Activated effector memory CD4-positive, alpha-beta T cell treated with anti-CD3 and anti-CD28 coated beads, Interleukin-2, amount 50 U/mL, for 16 hours (primary cell): ENCODE data around the gene IFT27.
"Not testable (repeated sequence)": the region's sequence is repeated elsewhere in the genome, so short reads cannot be mapped to it uniquely, and the experiment has no call there.

Experiments
- DNase-seq: peaks from one replicate; pipeline ENCODE4 v3.0.0-alpha.2; 2020

IFT27 gene

DNA sequence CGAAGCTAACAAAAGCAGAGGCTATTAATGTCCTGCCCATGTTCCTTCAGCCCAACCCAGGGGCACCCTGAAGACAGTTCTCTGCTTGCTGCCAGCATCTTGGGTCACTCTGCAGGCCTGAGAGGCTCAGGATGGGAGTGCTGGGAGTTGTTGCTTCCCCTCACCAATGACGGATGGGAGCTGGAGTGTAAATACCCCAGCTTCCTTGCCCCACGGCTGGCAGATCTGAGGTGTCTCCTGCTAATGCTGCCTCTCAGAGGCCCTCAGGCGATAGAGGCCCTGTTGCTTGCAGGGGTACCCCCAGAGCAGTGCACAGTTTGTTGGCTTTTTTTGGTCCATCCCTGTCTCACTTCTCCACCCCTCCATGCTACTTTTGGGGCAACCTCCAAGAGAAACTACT is 32.9 kb downstream of the IFT27 start:
- no peak for DNase-seq

GRCh38 chr22:36741968-36742367 is 34.0 kb downstream of the IFT27 start:
- no peak for DNase-seq

- DNase-seq: no peak
These were observed 34.6 kb downstream of the IFT27 start for GRCh38 chr22:36741204-36741793.

DNA sequence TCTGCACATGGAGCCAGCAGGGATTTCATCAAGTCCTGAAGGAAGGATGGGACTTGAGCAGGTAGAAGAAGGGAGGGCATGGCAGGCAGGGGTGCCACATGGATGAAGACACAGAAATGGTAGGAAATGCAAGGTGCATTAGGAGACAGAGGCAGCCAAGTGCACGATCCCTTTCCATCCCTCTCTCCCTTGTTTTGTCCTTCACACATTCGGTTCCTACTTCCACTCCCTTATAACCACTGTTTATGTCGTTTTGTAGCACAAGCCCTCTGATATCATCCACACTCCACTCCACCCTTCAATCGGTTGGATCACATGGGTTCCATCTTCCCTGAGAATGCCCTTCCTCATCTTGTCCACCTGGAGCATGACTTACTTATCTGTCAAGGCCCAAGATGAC is 35.2 kb downstream of the IFT27 start:
- no peak for DNase-seq

DNA sequence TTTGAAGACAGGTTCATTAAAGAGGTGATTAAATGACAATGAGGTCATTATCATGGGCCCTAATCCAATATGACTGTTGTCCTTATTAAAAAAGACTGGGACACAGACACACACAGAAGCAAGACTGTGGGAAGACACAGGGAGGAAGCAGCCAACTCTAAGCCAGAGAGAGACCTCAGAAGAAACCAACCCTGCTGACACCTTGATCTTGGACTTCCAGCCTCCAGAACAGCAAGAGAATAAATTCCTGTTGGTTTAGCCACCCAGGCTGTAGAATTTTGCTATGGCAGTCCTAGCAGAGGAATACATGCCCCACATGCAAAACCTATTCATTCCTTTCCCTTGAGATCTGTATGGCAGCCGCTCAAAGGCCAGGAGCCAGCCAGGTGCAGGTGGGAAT is 36.7 kb downstream of the IFT27 start:
- no peak for DNase-seq

DNA sequence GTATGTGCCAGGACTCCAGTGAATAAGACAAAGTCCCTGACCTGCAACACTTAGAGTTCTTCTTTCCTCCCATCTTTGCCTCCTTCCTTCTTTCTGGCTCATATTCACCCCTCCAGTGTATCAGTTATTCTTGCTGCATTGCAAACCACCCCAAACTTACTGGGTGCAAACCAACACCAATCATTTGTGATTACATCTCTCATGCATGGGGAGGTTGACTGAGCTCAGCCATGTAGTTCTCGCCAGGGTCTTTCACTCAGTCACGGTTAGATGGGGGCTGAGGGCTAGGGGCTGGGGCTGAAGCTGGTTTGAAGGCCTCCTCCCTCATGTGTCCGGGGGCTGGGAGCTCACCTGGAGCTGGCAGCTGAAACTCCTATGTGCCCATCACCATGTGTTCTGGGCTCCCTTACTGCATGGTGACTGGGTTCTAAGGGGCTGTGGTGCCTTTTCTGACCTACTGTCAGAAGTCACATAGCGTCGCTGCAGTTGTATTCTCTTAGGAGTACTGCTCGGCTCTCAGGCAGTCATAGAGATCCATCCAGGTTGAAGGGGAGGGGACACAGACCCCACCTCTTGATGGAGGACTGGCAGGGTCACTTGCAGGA is 37.4 kb downstream of the IFT27 start:
- no peak for DNase-seq

- no peak for DNase-seq
These were observed 38.1 kb downstream of the IFT27 start for GRCh38 chr22:36737776-36738175.

GRCh38 chr22:36736701-36737320 is 39.1 kb downstream of the IFT27 start:
- DNase-seq: no peak

DNA sequence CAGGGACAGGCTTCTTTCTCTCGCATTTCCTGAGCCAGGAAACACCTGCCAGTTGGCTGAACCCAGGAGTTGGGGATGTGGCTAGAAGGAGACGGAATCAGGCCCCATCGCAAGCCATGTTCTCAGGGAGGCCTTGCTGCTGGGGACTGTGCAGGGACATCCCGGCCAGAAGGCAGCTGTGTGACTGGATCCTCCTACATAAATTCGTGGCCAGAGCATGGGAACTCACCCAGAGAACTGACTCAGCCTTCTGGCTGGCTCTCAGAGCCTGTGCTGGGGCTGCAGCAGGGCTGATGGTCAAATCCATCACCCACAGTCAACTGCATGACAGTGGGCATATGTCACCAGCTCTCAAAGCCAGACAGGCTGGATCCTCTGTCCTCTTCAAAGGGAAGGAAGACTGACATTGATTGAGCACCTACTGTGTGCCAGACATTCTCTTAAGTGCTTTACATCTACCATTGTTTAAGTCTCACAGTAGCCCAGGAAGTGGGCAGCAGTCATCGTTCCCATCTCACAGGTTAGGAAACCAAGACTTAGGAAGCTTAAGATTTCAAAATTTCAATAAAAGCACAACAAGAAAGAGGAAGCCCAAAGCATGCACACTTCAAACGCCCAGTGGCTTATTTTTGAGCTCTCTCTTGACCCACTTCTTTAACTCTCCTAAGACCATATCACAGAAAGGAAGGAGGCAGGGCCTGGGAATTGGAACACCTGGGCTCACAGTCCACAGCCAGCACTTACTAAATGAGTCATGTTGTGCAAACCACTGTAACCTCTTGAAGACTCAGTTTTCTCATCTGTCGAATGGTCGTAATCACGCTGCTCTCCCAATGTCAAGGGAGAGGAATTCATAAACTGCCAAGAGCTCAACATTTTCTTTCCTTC is 41.5 kb downstream of the IFT27 start:
- no peak for DNase-seq

DNA sequence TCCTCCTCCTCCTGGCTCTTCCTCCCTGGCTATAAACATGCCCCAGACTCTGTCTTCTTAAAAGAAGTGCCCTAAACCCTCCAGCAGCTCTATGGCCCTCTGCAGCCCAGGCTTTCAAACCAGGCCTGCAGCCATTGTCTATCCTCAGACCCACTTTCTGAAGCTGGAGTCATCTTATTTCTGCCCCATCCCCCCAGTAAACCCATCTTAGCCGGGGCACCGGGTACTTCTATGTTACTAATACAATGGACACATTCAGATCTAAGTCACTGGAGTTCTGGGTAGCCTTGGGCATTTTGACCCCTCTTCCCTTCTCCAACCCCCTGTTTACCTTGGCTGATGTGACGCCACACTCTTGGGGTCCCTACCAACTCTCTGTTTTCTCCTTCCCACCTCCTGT is 42.6 kb downstream of the IFT27 start:
- no peak for DNase-seq

DNA sequence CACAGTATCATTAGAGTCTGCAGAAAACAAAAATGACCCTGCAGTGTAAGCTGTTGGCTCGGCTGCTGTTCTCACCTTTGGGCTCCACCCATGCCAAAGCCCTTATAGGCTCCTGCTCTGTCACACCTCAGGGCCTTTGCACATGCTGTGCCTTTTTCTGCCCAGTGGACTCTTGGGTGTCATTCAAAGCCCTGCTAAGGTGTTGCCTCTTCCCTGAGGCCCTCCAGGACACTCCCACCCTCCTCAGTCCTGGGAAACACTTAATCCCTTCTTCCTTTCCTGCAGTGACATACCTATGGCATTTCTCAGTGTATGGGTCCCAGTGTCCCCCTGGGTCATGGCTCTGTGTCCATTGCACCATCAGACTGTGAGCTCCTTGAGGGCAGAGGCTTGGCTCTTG is 43.3 kb downstream of the IFT27 start:
- DNase-seq: no peak

DNA sequence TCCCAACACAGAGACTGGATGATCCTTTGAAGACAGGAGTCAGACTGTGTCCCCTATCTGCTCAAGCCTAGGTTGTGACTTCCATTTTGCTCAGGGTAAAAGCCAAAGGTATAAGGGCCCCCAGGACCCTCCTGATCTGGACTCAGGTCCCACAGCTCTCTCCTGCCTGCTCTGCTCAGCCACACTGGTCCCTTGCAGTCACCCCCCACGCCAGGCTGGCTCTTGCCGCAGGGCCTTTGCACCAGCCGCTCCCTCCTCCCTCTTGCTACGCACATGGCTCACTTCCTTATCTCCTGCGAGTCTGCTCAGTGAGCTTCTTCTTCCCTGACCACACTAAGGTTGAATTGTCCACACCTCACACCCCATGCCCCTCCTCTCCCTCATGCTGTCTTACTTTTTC is 44.0 kb downstream of the IFT27 start:
- no peak for DNase-seq

GRCh38 chr22:36731321-36731720 is 44.6 kb downstream of the IFT27 start:
- not testable (repeated sequence) for DNase-seq

GRCh38 chr22:36730176-36730858 is 45.6 kb downstream of the IFT27 start:
- DNase-seq: no peak

DNA sequence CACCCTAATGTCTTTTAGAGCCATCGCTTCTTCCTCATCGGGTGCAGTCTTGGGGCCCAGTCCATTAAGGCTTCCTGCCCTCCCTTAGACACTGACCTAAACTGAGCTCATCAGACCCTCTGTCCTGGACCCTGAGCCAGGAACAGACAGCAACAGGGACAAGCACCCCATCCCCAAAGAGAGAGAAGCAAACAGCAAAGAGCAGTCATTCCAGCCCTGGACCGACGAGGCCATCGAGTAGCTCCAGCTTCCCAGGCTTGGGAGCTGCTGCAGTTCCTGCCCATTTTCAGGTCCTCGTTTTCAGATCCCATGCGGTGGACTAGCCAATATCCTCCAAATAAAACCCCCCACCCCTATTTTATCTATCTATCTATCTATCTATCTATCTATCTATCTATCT is 46.6 kb downstream of the IFT27 start:
- DNase-seq: no peak

DNA sequence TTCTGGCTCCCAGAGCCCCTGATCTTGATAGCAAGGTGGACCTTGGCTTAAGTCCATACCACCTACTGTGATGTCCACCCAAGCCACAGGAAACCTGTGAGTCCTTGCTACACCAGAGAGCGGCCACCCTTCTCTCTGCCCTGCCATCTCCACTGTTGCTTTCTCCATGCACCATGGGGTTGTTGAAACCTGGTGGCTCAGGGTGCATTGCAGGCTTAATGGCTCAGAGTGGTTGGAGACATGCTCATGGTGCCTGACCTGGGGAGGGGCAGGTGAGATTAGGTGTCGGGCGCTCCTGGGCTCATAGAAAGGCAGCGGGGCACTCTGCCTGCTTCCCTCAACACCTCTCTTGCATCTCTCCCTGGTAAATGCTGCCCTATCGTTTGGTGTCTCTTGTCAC is 47.4 kb downstream of the IFT27 start:
- DNase-seq: no peak

GRCh38 chr22:36727927-36728488 is 47.9 kb downstream of the IFT27 start:
- no peak for DNase-seq

DNA sequence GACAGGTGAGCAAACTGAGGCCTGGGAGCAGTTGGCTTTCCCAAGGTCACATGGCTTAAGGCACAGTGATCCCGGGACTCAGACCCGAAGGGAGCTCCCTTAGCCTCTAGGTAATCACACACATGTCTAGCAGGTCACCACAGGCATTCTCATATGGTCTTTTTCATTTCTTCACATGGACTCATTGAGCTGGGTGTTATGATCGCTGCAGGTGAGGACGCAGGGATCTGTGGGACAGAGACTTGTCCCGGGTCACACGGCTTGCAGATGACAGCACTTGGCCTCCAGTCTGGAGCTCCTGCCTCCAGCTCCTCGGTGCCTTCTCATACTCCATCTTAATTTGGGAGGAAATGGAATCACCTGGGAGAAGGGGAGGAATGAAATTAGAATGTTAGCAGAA is 48.8 kb downstream of the IFT27 start:
- DNase-seq: no peak

GRCh38 chr22:36726007-36726380 is 49.9 kb downstream of the IFT27 start:
- no peak for DNase-seq

GRCh38 chr22:36725366-36726006 is 50.4 kb downstream of the IFT27 start:
- no peak for DNase-seq

DNA sequence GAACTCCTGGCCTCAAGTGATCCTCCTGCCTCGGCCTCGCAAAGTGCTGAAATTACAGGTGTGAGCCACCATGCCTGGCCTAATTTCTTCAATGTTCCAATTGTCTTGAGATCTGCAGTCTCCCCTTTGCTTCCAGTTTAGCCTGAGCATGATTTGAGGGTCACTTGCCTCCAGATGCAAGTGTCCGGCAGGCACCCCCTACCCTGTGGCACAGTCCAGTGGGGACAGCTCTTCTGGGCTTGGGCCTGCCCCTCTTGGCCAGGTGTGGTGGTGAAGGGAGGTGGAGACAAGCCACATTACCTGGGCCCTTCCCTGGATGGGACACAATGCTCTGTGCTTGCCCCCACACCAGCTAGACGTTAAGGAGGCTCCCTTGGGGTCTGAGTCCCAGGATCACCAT is 51.1 kb downstream of the IFT27 start:
- DNase-seq: no peak

DNA sequence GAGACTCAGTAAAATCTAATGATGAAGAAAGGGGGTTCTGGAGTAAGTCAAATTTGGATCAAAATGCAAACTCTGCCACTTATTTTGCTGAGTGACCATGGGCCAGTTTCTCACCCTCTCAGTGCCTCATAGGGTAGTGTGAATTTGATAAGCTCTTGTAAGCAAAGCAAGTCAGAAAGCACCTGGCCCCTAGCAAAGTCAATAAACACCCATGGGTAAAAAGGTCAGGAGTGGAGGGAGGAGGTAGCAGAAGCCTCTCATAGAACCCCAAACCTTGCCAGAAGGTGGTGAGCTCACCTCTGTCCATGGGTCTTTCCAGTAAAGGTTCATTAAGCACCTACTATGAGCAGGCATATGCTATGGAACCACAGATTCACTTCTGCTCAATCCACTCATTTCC is 53.9 kb downstream of the IFT27 start:
- no peak for DNase-seq
